Measurements from ENCODE around the gene ATP8A2.
"Not testable (repeated sequence)": the region's sequence is repeated elsewhere in the genome, so short reads cannot be mapped to it uniquely, and the experiment has no call there.

Gene ATP8A2

GRCh38 chr13:25466880-25467279 is 95.1 kb downstream of the ATP8A2 start:
- DNase-seq = peak; percentile 80

GRCh38 chr13:25468325-25469168 is 96.8 kb downstream of the ATP8A2 start:
- DNase-seq = peak; percentile 87

GRCh38 chr13:25469169-25469525 is 97.4 kb downstream of the ATP8A2 start:
- DNase-seq = no peak

GRCh38 chr13:25473864-25474263 is 102.1 kb downstream of the ATP8A2 start:
- DNase-seq = no peak

GRCh38 chr13:25478186-25478585 is 106.4 kb downstream of the ATP8A2 start:
- DNase-seq = no peak

GRCh38 chr13:25489238-25489637 is 117.5 kb downstream of the ATP8A2 start:
- no peak for DNase-seq

- DNase-seq = no peak
Measured at GRCh38 chr13:25490236-25490635, 118.5 kb downstream of the ATP8A2 start.

- DNase-seq = peak; percentile 34
Measured at GRCh38 chr13:25493931-25494640, 122.3 kb downstream of the ATP8A2 start.

GRCh38 chr13:25494698-25495411 is 123.1 kb downstream of the ATP8A2 start:
- peak; percentile 55 for DNase-seq

- no peak for DNase-seq
Measured at GRCh38 chr13:25501231-25501630, 129.5 kb downstream of the ATP8A2 start.

GRCh38 chr13:25502031-25502430 is 130.3 kb downstream of the ATP8A2 start:
- no peak for DNase-seq

- no peak for DNase-seq
Measured at GRCh38 chr13:25502551-25502950, 130.8 kb downstream of the ATP8A2 start.

- DNase-seq = no peak
Measured at GRCh38 chr13:25503856-25504255, 132.1 kb downstream of the ATP8A2 start.

GRCh38 chr13:25507841-25508240 is 136.1 kb downstream of the ATP8A2 start:
- DNase-seq = no peak

- DNase-seq = not testable (repeated sequence)
Measured at GRCh38 chr13:25513060-25513459, 141.3 kb downstream of the ATP8A2 start.

- no peak for DNase-seq
Measured at GRCh38 chr13:25518441-25518840, 146.7 kb downstream of the ATP8A2 start.

- DNase-seq = no peak
Measured at GRCh38 chr13:25525884-25526283, 154.1 kb downstream of the ATP8A2 start.

GRCh38 chr13:25528266-25528665 is 156.5 kb downstream of the ATP8A2 start:
- DNase-seq = no peak

- no peak for DNase-seq
Measured at GRCh38 chr13:25529425-25529824, 157.7 kb downstream of the ATP8A2 start.

- DNase-seq = no peak
Measured at GRCh38 chr13:25538276-25538675, 166.5 kb downstream of the ATP8A2 start.

GRCh38 chr13:25541434-25542123 is 169.8 kb downstream of the ATP8A2 start:
- DNase-seq = no peak

- not testable (repeated sequence) for DNase-seq
Measured at GRCh38 chr13:25548991-25549390, 177.2 kb downstream of the ATP8A2 start.

- no peak for DNase-seq
Measured at GRCh38 chr13:25561812-25562211, 190.0 kb downstream of the ATP8A2 start.
